HEK293 (cell line): ENCODE results near the gene CHST3.

Experiments used
- CTCF ChIP-seq: fragments of 450-650 bp; formaldehyde crosslinking; IDR thresholded peaks from 2 replicates; pipeline ENCODE4 v1.5.1; 2016; ENCODE audit warnings: missing biosample characterization, missing genetic modification characterization
- PRDM2 ChIP-seq: fragments of 450-650 bp; formaldehyde crosslinking; IDR thresholded peaks from 2 replicates; pipeline ENCODE4 v1.5.1; 2016; ENCODE audit warnings: missing biosample characterization, missing genetic modification characterization, borderline replicate concordance
- PRDM6 ChIP-seq: fragments of 450-650 bp; formaldehyde crosslinking; IDR thresholded peaks from 2 replicates; pipeline ENCODE4 v1.5.1; 2017; ENCODE audit warnings: missing biosample characterization, missing genetic modification characterization
- ZFP69B ChIP-seq: fragments of 450-650 bp; formaldehyde crosslinking; IDR thresholded peaks from 2 replicates; pipeline ENCODE4 v1.5.1; 2016; ENCODE audit warnings: missing biosample characterization, missing genetic modification characterization
- ZNF280D ChIP-seq: fragments of 450-650 bp; formaldehyde crosslinking; IDR thresholded peaks from 2 replicates; pipeline ENCODE4 v1.5.1; 2016; ENCODE audit warnings: missing biosample characterization, missing genetic modification characterization
- ZNF350 ChIP-seq: fragments of 450-650 bp; formaldehyde crosslinking; IDR thresholded peaks from 2 replicates; pipeline ENCODE4 v1.5.0; 2017; ENCODE audit warnings: missing biosample characterization, mild to moderate bottlenecking, missing genetic modification characterization
- ZNF398 ChIP-seq: fragments of 450-650 bp; formaldehyde crosslinking; IDR thresholded peaks from 2 replicates; pipeline ENCODE4 v1.5.1; 2017; ENCODE audit warnings: missing biosample characterization, missing genetic modification characterization
- ZNF768 ChIP-seq: fragments of 450-650 bp; formaldehyde crosslinking; IDR thresholded peaks from 2 replicates; pipeline ENCODE4 v1.5.1; 2018; ENCODE audit warnings: missing biosample characterization, mild to moderate bottlenecking, missing genetic modification characterization

GRCh38 chr10:72014785-72015480 lies 50.7 kb downstream of the CHST3 start:
- TF ChIP-seq ZNF350 (tag by site-specific recombination), result no peak
- TF ChIP-seq ZNF768 (tag by site-specific recombination), result no peak
- no peak for TF ChIP-seq CTCF (tag by site-specific recombination)
- no peak for TF ChIP-seq PRDM2
- TF ChIP-seq PRDM6 (tag by site-specific recombination), result no peak
- TF ChIP-seq ZFP69B (tag by site-specific recombination), result no peak
- no peak for TF ChIP-seq ZNF280D
- TF ChIP-seq ZNF398 (tag by site-specific recombination), result no peak
